CD4-positive, alpha-beta T cell treated with Interleukin-1 beta for 1 hour (primary cell): ENCODE data around the gene UGT2B7.
"Not testable (repeated sequence)": the region's sequence is repeated elsewhere in the genome, so short reads cannot be mapped to it uniquely, and the experiment has no call there.

ENCODE experiments used
- DNase-seq, 2 donors: peaks; one replicate each; pipeline ENCODE4 v3.0.0-alpha.2; 2020 to 2022

UGT2B7 gene

GRCh38 chr4:69096111-69096656, at the start of gene UGT2B7:
TSS of gene UGT2B7 (plus strand) at chr4:69096474. CDS start at chr4:69096521, 47 bp downstream.
- no peak for DNase-seq

GRCh38 chr4:69049860-69050259, 46.4 kb upstream of the UGT2B7 start:
- DNase-seq: no peak

- not testable (repeated sequence) for DNase-seq
Observed at GRCh38 chr4:69050853-69051575, 45.3 kb upstream of the UGT2B7 start.

- no peak for DNase-seq
Observed at GRCh38 chr4:69051576-69051943, 44.7 kb upstream of the UGT2B7 start.

DNA sequence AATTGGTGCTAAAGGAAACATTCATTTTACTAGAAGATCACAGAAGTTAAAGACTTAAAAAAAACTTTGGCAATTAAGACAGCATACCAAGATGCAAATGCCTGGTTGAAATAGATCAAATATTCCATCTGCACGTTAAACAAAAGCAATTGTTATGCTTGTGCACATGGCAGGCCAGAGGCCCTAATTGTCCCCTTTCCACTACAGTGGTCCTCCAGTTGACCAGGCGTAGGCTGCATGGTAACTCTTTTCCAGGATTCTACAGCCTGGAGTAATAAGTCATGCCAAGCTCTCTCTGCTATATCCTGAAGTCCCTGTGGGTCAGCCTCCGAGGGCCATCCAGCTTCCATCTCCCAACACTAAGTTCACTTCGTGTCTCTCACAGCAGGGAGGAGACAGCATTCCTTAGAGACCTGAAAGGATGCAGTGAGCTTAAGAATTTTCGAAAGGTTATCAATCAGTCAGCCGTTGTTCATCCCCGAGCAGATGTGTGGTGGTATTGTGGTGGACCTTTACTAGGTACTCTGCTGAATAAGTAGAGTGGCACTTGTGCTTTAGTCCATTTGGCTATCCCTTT, 42.9 kb upstream of the UGT2B7 start:
- DNase-seq: not testable (repeated sequence)

DNA sequence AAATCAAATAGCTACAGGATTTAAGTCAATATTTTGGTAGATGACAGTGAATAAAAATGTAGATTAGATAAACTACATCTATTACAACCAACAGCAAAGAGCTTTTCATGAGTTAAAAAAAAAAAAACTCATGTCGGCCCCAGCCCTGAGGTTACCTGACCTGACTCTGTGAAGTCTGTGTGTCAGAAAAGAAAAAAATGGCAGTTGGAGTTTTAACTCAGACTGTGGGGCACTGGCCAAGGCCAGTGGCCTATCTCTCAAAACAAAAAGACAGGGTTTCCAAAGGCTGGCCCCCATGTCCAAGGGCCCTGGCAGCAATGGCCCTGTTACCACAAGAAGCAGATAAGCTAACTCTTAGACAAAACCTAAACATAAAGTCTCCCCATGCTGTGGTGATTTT, 42.2 kb upstream of the UGT2B7 start:
- DNase-seq: not testable (repeated sequence)

- no peak for DNase-seq
Observed at GRCh38 chr4:69054578-69055200, 41.6 kb upstream of the UGT2B7 start.

DNA sequence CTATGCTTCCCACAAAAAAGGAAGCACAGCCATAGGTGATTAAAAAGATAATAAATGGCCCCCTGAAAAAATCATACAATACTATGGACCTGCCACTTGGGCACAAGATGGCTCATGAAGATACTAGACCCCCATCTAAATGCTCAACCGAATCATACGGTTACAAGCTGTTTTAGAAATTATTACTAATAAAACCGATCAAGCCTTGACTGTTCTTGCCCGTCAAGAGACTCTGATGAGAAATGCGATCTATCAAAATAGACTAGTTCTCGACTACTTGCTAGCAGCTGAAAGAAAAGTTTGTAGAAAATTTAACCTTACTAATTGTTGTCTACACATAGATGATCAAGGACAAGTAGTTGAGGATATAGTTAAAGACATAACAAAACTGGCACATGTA, 40.1 kb upstream of the UGT2B7 start:
- no peak for DNase-seq

- DNase-seq: no peak
Observed at GRCh38 chr4:69056921-69057550, 39.2 kb upstream of the UGT2B7 start.

- DNase-seq: no peak
Observed at GRCh38 chr4:69057620-69058409, 38.5 kb upstream of the UGT2B7 start.

- DNase-seq: no peak
Observed at GRCh38 chr4:69058410-69059059, 37.7 kb upstream of the UGT2B7 start.

DNA sequence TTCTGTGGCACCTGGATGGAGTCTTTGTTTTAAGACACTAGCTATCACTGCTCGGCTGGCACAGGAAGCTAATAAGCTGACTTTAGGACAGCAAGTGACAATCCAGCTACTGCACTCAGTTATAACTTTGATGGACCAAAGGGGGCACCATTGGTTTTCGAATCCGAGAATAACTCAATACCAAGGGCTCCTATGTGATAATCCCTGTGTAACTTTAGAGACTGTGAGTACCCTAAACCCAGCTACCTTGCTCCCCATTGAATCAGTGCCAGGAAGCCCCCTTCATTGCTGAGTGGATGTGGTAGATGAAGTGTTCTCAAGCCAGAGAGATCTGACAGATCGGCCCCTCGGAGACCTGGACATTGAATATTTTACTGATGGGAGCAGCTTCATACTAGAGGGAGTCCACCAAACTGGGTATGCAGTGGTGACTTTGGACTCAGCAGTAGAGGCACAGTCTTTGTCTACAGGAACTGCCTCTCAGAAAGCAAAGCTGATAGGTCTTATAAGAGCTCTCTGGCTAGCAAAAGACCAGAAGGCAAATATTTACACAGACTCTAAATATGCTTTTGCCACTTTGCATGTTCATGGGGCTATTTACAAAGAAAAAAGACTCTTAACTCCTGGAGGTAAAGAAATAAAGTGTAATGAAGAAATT, 35.5 kb upstream of the UGT2B7 start:
- DNase-seq: no peak

- DNase-seq: no peak
Observed at GRCh38 chr4:69064391-69064790, 31.9 kb upstream of the UGT2B7 start.

DNA sequence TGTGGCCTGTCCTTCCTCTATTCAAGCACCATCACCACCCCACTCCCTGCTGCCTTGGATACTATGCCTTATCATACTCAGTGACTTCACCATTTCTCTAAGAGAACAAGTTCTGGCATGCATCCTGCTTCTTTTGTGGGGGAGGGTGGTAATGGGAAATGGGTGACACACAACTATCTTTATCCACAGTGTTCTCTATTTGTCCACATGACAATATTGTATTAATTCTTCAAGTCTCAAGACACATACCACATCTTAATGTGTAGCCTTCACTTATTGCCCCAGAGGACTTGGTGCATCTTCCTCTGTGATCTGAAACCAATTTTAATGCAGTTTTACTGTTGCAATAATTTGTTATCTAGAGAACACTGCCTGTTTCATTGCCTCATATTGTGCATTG, 29.3 kb upstream of the UGT2B7 start:
- DNase-seq: no peak

DNA sequence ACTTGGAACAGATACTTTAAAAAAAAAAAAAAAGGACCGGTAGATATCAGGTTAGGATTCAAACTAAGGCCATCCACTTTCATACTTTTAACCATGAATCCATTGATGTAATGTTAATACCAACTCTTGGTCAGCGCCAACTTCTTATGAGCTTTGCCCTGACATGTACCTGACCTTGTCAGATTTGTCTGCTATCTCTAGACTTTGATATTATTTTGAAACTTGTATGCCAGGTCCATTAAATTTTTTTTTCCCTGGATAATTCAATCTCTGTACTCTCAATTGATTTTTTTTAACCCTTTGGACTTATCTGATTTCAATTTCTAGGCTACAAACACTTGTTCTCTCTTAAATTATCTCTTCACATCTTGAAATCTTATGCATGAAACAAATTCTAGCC, 27.2 kb upstream of the UGT2B7 start:
- no peak for DNase-seq

DNA sequence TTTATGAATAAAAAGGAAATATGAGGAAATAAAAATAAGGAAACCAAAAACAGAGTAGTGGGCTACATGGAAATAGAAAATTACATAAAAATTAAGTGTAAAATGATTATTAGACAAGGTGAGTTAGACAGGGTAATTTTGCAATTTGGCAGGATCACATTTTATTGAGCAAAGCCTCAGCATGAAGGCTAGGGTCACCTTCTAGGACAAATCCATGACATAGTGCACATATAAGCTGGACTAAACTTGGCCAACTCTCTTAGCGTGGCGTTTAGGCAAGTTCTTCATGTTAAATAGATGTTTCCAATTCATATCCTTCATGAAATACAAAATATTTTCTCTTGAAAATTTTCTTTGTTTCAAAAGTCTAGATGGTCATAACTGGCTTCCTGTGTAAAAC, 25.7 kb upstream of the UGT2B7 start:
- DNase-seq: no peak

- no peak for DNase-seq
Observed at GRCh38 chr4:69071286-69071685, 25.0 kb upstream of the UGT2B7 start.

DNA sequence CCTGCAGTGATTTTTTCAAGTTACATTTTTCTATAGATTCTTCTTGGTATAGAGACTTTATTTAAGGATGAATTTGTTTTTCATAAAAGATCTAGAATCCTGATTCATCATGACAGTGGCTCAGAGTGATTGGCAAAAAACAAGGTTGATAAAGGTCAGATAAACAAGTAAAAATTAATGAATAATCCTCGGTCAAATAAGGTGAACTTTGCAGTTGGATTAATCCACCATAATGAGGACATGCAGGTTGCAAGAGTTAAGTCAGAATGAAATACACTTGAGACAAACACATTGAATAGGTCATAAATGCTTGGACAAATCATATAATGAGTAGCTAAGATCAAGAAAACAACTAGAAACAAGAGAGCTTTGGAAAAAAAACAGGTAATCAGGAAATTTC, 22.9 kb upstream of the UGT2B7 start:
- no peak for DNase-seq

DNA sequence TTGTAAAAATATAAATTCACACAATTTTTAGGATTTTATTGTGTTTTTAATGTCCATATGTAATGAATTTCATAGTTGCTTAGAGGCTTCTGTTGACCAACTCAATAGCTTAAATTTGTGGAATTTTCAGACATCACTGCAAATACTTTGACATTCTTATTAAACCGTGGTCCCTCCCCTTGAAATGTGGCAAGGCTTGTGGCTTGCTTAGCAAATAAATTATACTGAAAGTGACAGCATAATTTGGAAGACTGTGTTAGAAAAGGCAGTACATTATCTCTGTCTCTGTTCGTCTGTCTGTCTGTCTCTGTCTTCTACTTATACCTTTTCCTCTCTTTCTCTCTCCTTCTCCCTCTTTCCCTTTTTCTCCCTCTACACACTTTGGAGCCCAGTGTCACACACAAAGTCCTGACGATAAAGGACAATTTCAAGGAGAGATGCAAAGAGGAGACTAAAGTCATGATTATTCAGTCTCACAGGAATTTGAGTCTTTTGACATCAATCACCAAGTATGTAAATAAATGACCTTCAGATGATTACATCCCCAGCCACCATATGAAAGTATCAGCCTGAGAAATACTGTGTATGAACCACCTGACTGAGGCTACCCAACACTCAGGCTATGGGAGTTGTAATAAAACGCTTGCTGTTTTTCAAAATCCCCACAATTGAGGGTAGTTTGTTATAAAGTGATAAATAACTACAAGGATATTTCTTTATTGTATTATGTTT, 21.0 kb upstream of the UGT2B7 start:
- DNase-seq: no peak

DNA sequence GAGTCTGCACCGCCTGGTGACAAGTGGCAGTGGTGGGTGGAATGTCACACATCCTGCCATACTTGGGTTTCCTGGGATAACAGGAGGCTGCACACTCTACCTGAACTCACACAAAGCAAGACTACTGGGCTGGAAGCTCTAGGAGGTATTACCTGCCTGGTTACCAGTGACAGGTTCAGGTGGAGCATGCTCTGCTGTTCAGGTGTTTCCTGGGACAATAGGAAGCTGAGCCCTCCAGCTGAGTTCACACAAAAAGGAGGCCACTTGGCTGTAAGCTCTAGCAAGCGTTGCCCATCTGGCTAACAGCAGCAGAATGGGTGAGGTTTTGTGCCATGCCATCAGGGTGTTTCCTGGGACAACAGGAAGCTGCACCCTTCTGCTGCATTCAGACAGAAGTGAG, 17.4 kb upstream of the UGT2B7 start:
- DNase-seq: no peak

DNA sequence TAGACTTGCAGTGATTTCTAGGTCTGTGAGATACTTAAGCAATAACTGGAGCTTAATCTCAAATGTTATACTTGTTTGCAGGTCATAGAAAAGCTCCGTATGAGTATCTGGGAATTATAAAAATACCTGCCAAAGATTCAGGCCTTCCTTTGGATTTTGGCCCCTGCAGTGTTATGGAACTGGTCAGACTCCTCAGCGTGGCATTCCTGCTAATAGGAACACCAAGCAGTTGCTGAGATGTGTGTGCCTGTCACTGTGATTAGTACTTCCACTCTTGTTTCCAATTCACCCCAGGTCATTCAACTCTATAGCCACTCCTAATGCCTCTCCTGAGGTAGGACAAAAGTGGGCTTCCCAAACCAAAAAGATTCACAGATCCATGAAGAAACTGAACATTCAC, 7.8 kb upstream of the UGT2B7 start:
- no peak for DNase-seq
